Smooth muscle cell (in vitro differentiated cells): ENCODE measurements around the gene ENO2. TPM values are rescaled to one million over a fixed set of nuclear protein-coding genes. Genes with fewer than 3 reads are reported as not detected.
A peak's percentile ranks its signal among the peaks of the same experiment; 100 is the strongest.

Source experiments
- DNase-seq: peaks from one replicate; lab custom pipeline; 2025; ENCODE audit not compliant: unreplicated experiment; lab: John Stamatoyannopoulos, UW
- H2AFZ ChIP-seq: fragments of 200-600 bp; sonication (generic); 2 replicates; pipeline ENCODE4 v1.6.0; 2016; ENCODE audit warnings: antibody characterized with exemption, low read depth, mild to moderate bottlenecking
- H3F3A ChIP-seq: fragments of 200-600 bp; sonication (generic); 2 replicates; pipeline ENCODE4 v1.6.0; 2017; ENCODE audit warnings: antibody characterized with exemption, low read depth
- H3K27ac ChIP-seq: fragments of 200-600 bp; sonication (generic); 2 replicates; pipeline ENCODE4 v1.5.1; 2016; ENCODE audit warnings: low read depth, mild to moderate bottlenecking
- H3K27me3 ChIP-seq: fragments of 200-600 bp; sonication (generic); 2 replicates; pipeline ENCODE4 v1.6.1; 2016; ENCODE audit warnings: low read depth, mild to moderate bottlenecking
- H3K36me3 ChIP-seq: fragments of 200-600 bp; sonication (generic); 2 replicates; pipeline ENCODE4 v1.5.1; 2016; ENCODE audit warnings: low read depth
- H3K4me1 ChIP-seq: fragments of 200-600 bp; sonication (generic); 2 replicates; pipeline ENCODE4 v1.5.1; 2016; ENCODE audit warnings: low read depth
- H3K4me2 ChIP-seq: fragments of 200-600 bp; sonication (generic); 2 replicates; pipeline ENCODE4 v1.6.0; 2016; ENCODE audit warnings: mild to moderate bottlenecking
- H3K4me3 ChIP-seq: fragments of 200-600 bp; sonication (generic); 2 replicates; pipeline ENCODE4 v1.5.1; 2016; ENCODE audit warnings: mild to moderate bottlenecking
- H3K79me2 ChIP-seq: fragments of 200-600 bp; sonication (generic); 2 replicates; pipeline ENCODE4 v1.6.0; 2016; ENCODE audit warnings: low read depth, mild to moderate bottlenecking
- H3K9ac ChIP-seq: fragments of 200-600 bp; sonication (generic); 2 replicates; pipeline ENCODE4 v1.6.0; 2016; ENCODE audit warnings: low read depth
- H3K9me3 ChIP-seq: fragments of 200-600 bp; sonication (generic); replicated peaks from 2 replicates; pipeline ENCODE4 v1.5.1; 2016; ENCODE audit warnings: low read depth
- H4K20me1 ChIP-seq: fragments of 200-600 bp; sonication (generic); 2 replicates; pipeline ENCODE4 v1.6.0; 2016; ENCODE audit warnings: low read depth
- WGBS: methylation state at CpG from one replicate; pipeline ENCODE4 v1.1.7; 2016; ENCODE audit warnings: low lambda C conversion rate; 5-methylcytosine and 5-hydroxymethylcytosine counted together
- polyA plus RNA-seq: library from polyadenylated mRNA; unstranded; fragments of >200 nt; fragmentation: Nextera tagmentation; extraction: Ambion mirVana; gene quantifications from 2 replicates; pipeline ENCODE4 v1.2.1, GENCODE V29; 2016
- total RNA-seq: library from RNA; depleted of rRNA; stranded (reverse); fragments of >200 nt; gene quantifications from 2 replicates; pipeline ENCODE4 v1.2.3, GENCODE V29; 2014
- TF ChIP-seq, protein P1 (sequence below): fragments of 200-600 bp; sonication (generic); IDR thresholded peaks from 2 replicates; pipeline ENCODE4 v1.5.1; 2017; ENCODE audit warnings: borderline replicate concordance, mild to moderate bottlenecking, antibody characterized with exemption; ENCODE audit not compliant: insufficient read depth, poor library complexity, severe bottlenecking

ENO2 gene
- total and polyA plus RNA-seq, 2 experiments from 2014 or later: 52.5 to 105 TPM

DNA sequence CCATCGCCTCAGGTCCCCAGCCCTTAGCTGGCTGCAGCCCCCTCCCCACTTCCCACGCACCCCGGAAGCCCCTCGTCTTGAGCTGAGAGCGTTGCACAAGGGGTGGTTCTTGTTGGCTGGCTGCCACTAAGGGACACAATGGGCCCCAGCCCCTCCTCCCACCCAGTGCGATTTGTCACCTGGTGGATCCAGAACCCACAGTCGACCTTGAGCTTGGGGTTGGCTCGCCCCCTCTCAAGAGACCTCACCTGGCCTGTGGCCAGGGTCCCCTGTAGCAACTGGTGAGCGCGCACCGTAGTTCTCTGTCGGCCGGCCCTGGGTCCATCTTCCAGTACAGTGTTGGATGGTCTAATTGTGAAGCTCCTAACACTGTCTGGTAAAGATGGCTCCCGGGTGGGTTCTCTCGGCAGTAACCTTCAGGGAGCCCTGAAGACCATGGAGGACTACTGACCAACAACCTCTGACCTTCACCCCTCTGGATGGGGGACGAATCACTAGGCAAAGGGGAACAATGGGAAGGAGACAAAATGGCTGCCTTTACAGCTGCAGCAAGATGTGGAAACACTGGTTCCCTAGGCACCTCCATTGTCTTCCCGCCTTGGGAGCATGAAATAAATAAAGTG, 49.5 kb downstream of the ENO2 start:
- Histone ChIP-seq H4K20me1 (peaks cover 5% of the 10 kb centered on the region), H3F3A (peaks cover 41% of the 10 kb centered on the region), H3K9me3 (no peaks in the 10 kb centered on the region), H3K27ac (peak overlapping the region; percentile 96), H3K4me3 (peak overlapping the region; percentile 56), H2AFZ (no peak overlapping the region), H3K27me3 (no peaks in the 10 kb centered on the region), H3K4me1 (peaks cover 21% of the 10 kb centered on the region), H3K79me2 (peaks cover 4% of the 10 kb centered on the region), H3K9ac (peak overlapping the region; percentile 48), H3K36me3 (no peaks in the 10 kb centered on the region), H3K4me2 (peak overlapping the region; percentile 75)
- no peak for DNase-seq
- TF ChIP-seq, protein P1, sequence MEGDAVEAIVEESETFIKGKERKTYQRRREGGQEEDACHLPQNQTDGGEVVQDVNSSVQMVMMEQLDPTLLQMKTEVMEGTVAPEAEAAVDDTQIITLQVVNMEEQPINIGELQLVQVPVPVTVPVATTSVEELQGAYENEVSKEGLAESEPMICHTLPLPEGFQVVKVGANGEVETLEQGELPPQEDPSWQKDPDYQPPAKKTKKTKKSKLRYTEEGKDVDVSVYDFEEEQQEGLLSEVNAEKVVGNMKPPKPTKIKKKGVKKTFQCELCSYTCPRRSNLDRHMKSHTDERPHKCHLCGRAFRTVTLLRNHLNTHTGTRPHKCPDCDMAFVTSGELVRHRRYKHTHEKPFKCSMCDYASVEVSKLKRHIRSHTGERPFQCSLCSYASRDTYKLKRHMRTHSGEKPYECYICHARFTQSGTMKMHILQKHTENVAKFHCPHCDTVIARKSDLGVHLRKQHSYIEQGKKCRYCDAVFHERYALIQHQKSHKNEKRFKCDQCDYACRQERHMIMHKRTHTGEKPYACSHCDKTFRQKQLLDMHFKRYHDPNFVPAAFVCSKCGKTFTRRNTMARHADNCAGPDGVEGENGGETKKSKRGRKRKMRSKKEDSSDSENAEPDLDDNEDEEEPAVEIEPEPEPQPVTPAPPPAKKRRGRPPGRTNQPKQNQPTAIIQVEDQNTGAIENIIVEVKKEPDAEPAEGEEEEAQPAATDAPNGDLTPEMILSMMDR: no peak
- 73% methylated on average over 15 of the region's 17 CpGs for WGBS

DNA sequence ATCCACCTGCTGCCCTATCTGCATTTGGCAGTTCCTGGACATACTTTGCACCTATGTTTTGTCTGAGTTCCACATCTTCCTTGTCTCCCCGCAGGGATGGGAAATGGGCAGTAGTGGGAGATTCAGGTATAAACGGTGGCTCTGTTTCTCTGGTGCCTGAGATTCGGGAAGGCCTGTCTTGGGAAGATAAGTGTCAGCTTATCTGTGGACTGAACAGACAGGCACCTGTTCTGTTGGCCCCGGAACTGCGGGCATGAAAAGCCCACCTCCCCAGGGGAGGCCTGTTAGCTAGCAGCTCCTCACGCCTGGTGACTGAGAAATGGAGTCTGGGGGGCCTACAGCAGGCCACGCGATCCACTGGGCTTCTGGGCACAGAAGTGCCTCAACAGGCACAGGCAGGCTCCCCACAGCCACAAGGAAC, 50.2 kb downstream of the ENO2 start:
- Histone ChIP-seq H3K27me3 (no peaks in the 10 kb centered on the region), H2AFZ (no peak overlapping the region), H3K4me1 (peaks cover 29% of the 10 kb centered on the region), H3K79me2 (peaks cover 11% of the 10 kb centered on the region), H3F3A (peaks cover 44% of the 10 kb centered on the region), H3K4me3 (peak overlapping the region; percentile 56), H3K9ac (no peak overlapping the region), H3K27ac (peak overlapping the region; percentile 96), H3K9me3 (no peaks in the 10 kb centered on the region), H4K20me1 (peaks cover 5% of the 10 kb centered on the region), H3K36me3 (no peaks in the 10 kb centered on the region), H3K4me2 (peak overlapping the region; percentile 75)
- TF ChIP-seq, protein P1: no peak
- 83% methylated on average over 8 of the region's 8 CpGs for WGBS
- DNase-seq: no peak

DNA sequence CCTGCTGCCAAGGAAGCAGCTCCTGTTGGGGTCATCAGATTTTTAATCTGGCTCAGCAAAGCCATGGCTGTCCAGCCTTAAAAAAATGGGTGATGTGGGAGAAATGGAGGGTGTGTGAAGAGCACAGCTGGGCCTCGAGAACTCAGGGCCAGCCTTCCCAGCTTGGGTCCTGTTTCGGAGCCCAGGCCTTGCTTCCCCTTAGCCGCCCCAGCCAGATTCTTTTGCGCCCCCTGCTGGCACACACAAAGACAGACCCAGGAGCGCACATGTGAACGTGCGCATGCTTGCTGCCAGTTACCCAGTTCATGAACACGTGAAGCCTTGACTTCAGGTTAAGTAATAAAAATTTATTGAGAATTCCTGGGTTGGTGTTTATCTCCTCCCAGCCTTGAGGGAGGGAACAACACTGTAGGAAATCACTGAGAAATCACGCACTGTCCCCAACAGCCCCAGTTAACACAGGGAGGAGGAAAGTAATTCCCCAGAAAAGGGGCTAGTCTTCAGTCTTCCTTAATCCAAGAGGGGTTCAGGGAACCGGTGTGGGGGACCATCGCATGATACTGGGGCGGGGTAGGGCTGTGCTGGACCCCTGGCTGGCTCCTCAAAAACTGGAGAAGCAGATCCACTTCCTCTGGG, 50.8 kb downstream of the ENO2 start:
- no peak overlapping the region for H2AFZ ChIP-seq
- no peaks in the 10 kb centered on the region for H3K9me3 ChIP-seq
- peak overlapping the region; percentile 56 for H3K4me3 ChIP-seq
- 28% methylated on average over 12 of the region's 12 CpGs for WGBS
- peak overlapping the region; percentile 96 for H3K27ac ChIP-seq
- no peak overlapping the region for H3K9ac ChIP-seq
- H3K4me1 ChIP-seq: peaks cover 30% of the 10 kb centered on the region
- peaks cover 16% of the 10 kb centered on the region for H3K79me2 ChIP-seq
- TF ChIP-seq, protein P1: peak; percentile 88
- H3K36me3 ChIP-seq: no peaks in the 10 kb centered on the region
- DNase-seq: peak; percentile 39
- H3K4me2 ChIP-seq: peak overlapping the region; percentile 75
- H4K20me1 ChIP-seq: peaks cover 5% of the 10 kb centered on the region
- peaks cover 44% of the 10 kb centered on the region for H3F3A ChIP-seq
- H3K27me3 ChIP-seq: no peaks in the 10 kb centered on the region
